GM12892 (cell line): ENCODE measurements around the gene LOXL3.

Source experiments
- POLR2A ChIP-seq: IDR thresholded peaks from 2 replicates; pipeline ENCODE4 v1.6.1; 2011; ENCODE audit warnings: low read depth, low read length, control low read depth
- POLR2AphosphoS5 ChIP-seq: IDR thresholded peaks from 2 replicates; pipeline ENCODE4 v1.6.1; 2011; ENCODE audit warnings: low read depth, low read length, control low read depth
- TAF1 ChIP-seq: IDR thresholded peaks from 2 replicates; pipeline ENCODE4 v1.6.1; 2011; ENCODE audit warnings: low read depth, mild to moderate bottlenecking, control low read depth, low read length, borderline replicate concordance

GRCh38 chr2:74576863-74577229 lies 23.1 kb upstream of the LOXL3 start:
- TF ChIP-seq POLR2AphosphoS5 = no peak
- TF ChIP-seq POLR2A = no peak
- TF ChIP-seq TAF1 = no peak
